AG04450 (cell line): Measurements from ENCODE around the gene BCKDHB. TPM values are rescaled to one million over a fixed set of nuclear protein-coding genes. Genes with fewer than 3 reads are reported as not detected.

Source experiments
- CTCF ChIA-PET: fragments of 300-600, 350-600 bp; formaldehyde crosslinking; extraction: SDS; loops from one replicate; lab custom pipeline; 2022; ENCODE audit warnings: antibody characterized with exemption, inconsistent platforms; lab: Charles Lee
- POLR2A ChIA-PET: fragments of 350-600 bp; formaldehyde crosslinking; extraction: SDS; loops from one replicate; lab custom pipeline; 2021; ENCODE audit warnings: antibody characterized with exemption, inconsistent platforms; lab: Yijun Ruan, JAX
- DNase-seq: peaks from one replicate; pipeline ENCODE4 v3.0.0-alpha.2; 2011; ENCODE audit warnings: low read depth, low spot score
- H3K27ac ChIP-seq: one replicate; pipeline ENCODE4 v1.5.1; 2012; ENCODE audit warnings: low read depth, low read length, control low read depth
- H3K27me3 ChIP-seq: one replicate; pipeline ENCODE4 v1.6.0; 2012; ENCODE audit warnings: low read length; ENCODE audit not compliant: control insufficient read depth, insufficient read depth
- H3K4me3 ChIP-seq: 2 replicates; pipeline ENCODE4 v1.5.1; 2011; ENCODE audit warnings: mild to moderate bottlenecking, low read depth, low read length, control low read depth
- H3K9me3 ChIP-seq: 2 replicates; pipeline ENCODE4 v1.5.1; 2012; ENCODE audit warnings: low read length; ENCODE audit not compliant: control insufficient read depth, insufficient read depth
- polyA plus RNA-seq: library from polyadenylated mRNA; depleted of rRNA; stranded (reverse); fragments of >200 nt; gene quantifications from 2 replicates; pipeline ENCODE4 v1.2.3, GENCODE V29; 2011
- TF ChIP-seq, protein P1 (sequence below): IDR thresholded peaks from 2 replicates; pipeline ENCODE4 v1.5.1; 2011; ENCODE audit warnings: low read depth, low read length, control low read depth, inconsistent platforms

Gene BCKDHB
- polyA plus RNA-seq, 1 experiment, result 21.3 TPM

- no peak for DNase-seq
Measured at GRCh38 chr6:80357081-80357480, 250.6 kb downstream of the BCKDHB start.

DNA sequence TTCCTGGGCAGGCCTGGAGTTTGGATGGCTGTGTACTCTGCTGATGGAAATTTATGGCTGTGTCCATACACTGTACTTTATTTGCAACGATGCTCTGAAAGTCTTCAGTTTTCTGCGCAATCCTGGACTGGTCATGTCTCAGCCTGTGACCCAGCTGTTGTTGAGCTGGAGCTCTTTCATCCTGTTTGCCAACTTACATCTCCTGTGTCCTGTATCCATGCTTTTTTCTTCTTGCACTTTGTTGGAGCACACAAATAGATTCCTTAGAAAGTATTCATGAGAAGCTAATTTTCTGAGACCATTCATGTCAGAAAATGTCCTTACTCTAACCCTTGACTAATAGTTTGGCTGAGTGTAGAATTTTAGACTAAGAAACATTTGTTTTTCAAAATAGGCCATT is 251.2 kb downstream of the BCKDHB start:
- H3K27ac ChIP-seq, result no peak overlapping the region
- H3K4me3 ChIP-seq, result no peak overlapping the region
- TF ChIP-seq, protein P1, sequence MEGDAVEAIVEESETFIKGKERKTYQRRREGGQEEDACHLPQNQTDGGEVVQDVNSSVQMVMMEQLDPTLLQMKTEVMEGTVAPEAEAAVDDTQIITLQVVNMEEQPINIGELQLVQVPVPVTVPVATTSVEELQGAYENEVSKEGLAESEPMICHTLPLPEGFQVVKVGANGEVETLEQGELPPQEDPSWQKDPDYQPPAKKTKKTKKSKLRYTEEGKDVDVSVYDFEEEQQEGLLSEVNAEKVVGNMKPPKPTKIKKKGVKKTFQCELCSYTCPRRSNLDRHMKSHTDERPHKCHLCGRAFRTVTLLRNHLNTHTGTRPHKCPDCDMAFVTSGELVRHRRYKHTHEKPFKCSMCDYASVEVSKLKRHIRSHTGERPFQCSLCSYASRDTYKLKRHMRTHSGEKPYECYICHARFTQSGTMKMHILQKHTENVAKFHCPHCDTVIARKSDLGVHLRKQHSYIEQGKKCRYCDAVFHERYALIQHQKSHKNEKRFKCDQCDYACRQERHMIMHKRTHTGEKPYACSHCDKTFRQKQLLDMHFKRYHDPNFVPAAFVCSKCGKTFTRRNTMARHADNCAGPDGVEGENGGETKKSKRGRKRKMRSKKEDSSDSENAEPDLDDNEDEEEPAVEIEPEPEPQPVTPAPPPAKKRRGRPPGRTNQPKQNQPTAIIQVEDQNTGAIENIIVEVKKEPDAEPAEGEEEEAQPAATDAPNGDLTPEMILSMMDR, result no peak
- H3K9me3 ChIP-seq, result no peaks in the 10 kb centered on the region
- no peak for DNase-seq
- ChIA-PET POLR2A (no interaction called here), CTCF (no interaction called here)
- H3K27me3 ChIP-seq, result no peaks in the 10 kb centered on the region

More at GRCh38 chr6:80357081-80357480, 250.6 kb downstream of the BCKDHB start:
- CTCF ChIA-PET, result no interaction called here
- TF ChIP-seq, protein P1, result no peak
- Histone ChIP-seq H3K4me3 (no peak overlapping the region), H3K27ac (no peak overlapping the region), H3K27me3 (no peaks in the 10 kb centered on the region), H3K9me3 (no peaks in the 10 kb centered on the region)
- POLR2A ChIA-PET, result no interaction called here

- CTCF ChIA-PET, result no interaction called here
- DNase-seq, result no peak
- TF ChIP-seq, protein P1, result no peak
- Histone ChIP-seq H3K9me3 (no peaks in the 10 kb centered on the region), H3K4me3 (no peak overlapping the region), H3K27me3 (no peaks in the 10 kb centered on the region), H3K27ac (no peak overlapping the region)
- POLR2A ChIA-PET, result no interaction called here
Measured at GRCh38 chr6:80363501-80364122, 257.1 kb downstream of the BCKDHB start.

DNA sequence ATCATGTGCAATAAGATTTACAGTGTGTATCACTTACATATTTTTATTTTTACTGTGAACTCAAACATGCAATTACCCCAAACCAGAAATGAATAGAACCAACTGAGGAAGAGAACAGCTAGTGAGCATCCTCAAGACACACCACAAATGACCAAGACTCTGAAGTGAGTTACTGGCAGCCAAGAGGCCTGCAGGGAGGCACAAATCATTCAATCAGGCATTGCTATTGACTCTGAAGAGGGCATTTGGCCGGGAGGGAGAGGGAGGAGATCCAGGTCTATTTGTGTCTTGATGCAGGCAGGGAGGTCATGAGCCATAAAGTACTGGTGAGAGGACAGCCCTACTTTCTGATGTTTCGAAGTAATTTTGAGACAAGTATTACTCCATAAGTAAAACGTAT is 257.7 kb downstream of the BCKDHB start:
- Histone ChIP-seq H3K27me3 (no peaks in the 10 kb centered on the region), H3K9me3 (no peaks in the 10 kb centered on the region), H3K4me3 (no peak overlapping the region), H3K27ac (no peak overlapping the region)
- no peak for DNase-seq
- ChIA-PET CTCF (no interaction called here), POLR2A (no interaction called here)
- TF ChIP-seq, protein P1, result no peak

- no peak overlapping the region for H3K27ac ChIP-seq
- no peaks in the 10 kb centered on the region for H3K27me3 ChIP-seq
- POLR2A ChIA-PET, result no interaction called here
- CTCF ChIA-PET, result no interaction called here
- TF ChIP-seq, protein P1, result no peak
- no peak for DNase-seq
- no peaks in the 10 kb centered on the region for H3K9me3 ChIP-seq
- H3K4me3 ChIP-seq, result no peak overlapping the region
Measured at GRCh38 chr6:80366051-80366450, 259.6 kb downstream of the BCKDHB start.
